AG04450 (cell line): ENCODE results near the gene APBA3. TPM values are rescaled to one million over a fixed set of nuclear protein-coding genes. Genes with fewer than 3 reads are reported as not detected.

ENCODE experiments used
- CTCF ChIA-PET: fragments of 300-600, 350-600 bp; formaldehyde crosslinking; extraction: SDS; loops from one replicate; lab custom pipeline; 2022; ENCODE audit warnings: antibody characterized with exemption, inconsistent platforms; lab: Charles Lee
- POLR2A ChIA-PET: fragments of 350-600 bp; formaldehyde crosslinking; extraction: SDS; loops from one replicate; lab custom pipeline; 2021; ENCODE audit warnings: antibody characterized with exemption, inconsistent platforms; lab: Yijun Ruan, JAX
- DNase-seq: peaks from one replicate; pipeline ENCODE4 v3.0.0-alpha.2; 2011; ENCODE audit warnings: low read depth, low spot score
- H3K27ac ChIP-seq: one replicate; pipeline ENCODE4 v1.5.1; 2012; ENCODE audit warnings: low read depth, low read length, control low read depth
- H3K27me3 ChIP-seq: one replicate; pipeline ENCODE4 v1.6.0; 2012; ENCODE audit warnings: low read length; ENCODE audit not compliant: control insufficient read depth, insufficient read depth
- H3K4me3 ChIP-seq: 2 replicates; pipeline ENCODE4 v1.5.1; 2011; ENCODE audit warnings: mild to moderate bottlenecking, low read depth, low read length, control low read depth
- H3K9me3 ChIP-seq: 2 replicates; pipeline ENCODE4 v1.5.1; 2012; ENCODE audit warnings: low read length; ENCODE audit not compliant: control insufficient read depth, insufficient read depth
- polyA plus RNA-seq: library from polyadenylated mRNA; depleted of rRNA; stranded (reverse); fragments of >200 nt; gene quantifications from 2 replicates; pipeline ENCODE4 v1.2.3, GENCODE V29; 2011; rRNA removed
- small RNA-seq: library from RNA; depleted of rRNA; stranded (forward); fragments of <200 nt; gene quantifications from one replicate; pipeline ENCODE3, GENCODE V24; 2012; ENCODE audit warnings: low read depth; ENCODE audit not compliant: insufficient read length
- TF ChIP-seq, protein P1 (sequence below): IDR thresholded peaks from 2 replicates; pipeline ENCODE4 v1.5.1; 2011; ENCODE audit warnings: low read depth, low read length, control low read depth, inconsistent platforms

Gene APBA3
- polyA plus RNA-seq, 1 experiment, result 5.4 TPM

DNA sequence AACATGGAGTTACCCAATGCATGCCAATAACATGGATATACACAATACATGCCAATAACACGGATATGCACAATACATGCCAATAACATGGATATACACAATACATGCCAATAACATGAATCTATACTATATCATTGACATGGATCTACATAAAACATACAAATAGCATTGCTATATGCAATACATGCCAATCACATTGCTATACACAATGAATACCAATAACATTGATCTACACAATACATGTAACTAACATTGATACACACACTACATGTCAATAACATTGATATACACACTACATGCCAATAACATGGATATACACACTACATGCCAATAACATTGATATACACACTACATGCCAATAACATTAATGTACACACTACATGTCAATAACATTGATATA lies 60.3 kb downstream of the APBA3 start:
- ChIA-PET POLR2A (no interaction called here), CTCF (interaction anchor here (0.7 to 1.6 kb wide), 2 partner anchors 30 to 36 kb away, joined by 4 to 6 read pairs; no protein-coding TSS in a partner anchor)
- TF ChIP-seq, protein P1, sequence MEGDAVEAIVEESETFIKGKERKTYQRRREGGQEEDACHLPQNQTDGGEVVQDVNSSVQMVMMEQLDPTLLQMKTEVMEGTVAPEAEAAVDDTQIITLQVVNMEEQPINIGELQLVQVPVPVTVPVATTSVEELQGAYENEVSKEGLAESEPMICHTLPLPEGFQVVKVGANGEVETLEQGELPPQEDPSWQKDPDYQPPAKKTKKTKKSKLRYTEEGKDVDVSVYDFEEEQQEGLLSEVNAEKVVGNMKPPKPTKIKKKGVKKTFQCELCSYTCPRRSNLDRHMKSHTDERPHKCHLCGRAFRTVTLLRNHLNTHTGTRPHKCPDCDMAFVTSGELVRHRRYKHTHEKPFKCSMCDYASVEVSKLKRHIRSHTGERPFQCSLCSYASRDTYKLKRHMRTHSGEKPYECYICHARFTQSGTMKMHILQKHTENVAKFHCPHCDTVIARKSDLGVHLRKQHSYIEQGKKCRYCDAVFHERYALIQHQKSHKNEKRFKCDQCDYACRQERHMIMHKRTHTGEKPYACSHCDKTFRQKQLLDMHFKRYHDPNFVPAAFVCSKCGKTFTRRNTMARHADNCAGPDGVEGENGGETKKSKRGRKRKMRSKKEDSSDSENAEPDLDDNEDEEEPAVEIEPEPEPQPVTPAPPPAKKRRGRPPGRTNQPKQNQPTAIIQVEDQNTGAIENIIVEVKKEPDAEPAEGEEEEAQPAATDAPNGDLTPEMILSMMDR, result no peak
- Histone ChIP-seq H3K9me3 (no peaks in the 10 kb centered on the region; the same call in 1 of the 2 replicates), H3K4me3 (no peak overlapping the region), H3K27ac (no peak overlapping the region), H3K27me3 (no peaks in the 10 kb centered on the region)
- DNase-seq, result no peak

Small RNAs within 50 kb of the gene (small RNA-seq; reads per million reads assigned to genes)
- gene AC005777.1, result not detected

Other genes starting within 250 kb of the APBA3 start
- not detected in 2 replicates for gene TEKTIP1, start 222.5 kb downstream of the APBA3 start, polyA plus RNA-seq
- 23.7 and 34.7 TPM in 2 replicates for gene MFSD12, start 204.1 kb downstream of the APBA3 start, polyA plus RNA-seq
- 30.5 and 36.8 TPM in 2 replicates for gene HMG20B, start 188.7 kb downstream of the APBA3 start, polyA plus RNA-seq
- 0.30 and 0.41 TPM in 2 replicates for gene GIPC3, start 176.2 kb downstream of the APBA3 start, polyA plus RNA-seq
- 0.84 and 0.99 TPM in 2 replicates for gene TBXA2R, start 154.8 kb downstream of the APBA3 start, polyA plus RNA-seq
- 9.3 and 11.2 TPM in 2 replicates for gene CACTIN, start 134.9 kb downstream of the APBA3 start, polyA plus RNA-seq
- gene PIP5K1C, start 61.2 kb downstream of the APBA3 start, polyA plus RNA-seq, result 10.3 and 17.2 TPM in 2 replicates
- gene TJP3, start 53.3 kb downstream of the APBA3 start, polyA plus RNA-seq, result not detected in 2 replicates
- 31.2 and 36.9 TPM in 2 replicates for gene MRPL54, start 990 bp upstream of the APBA3 start, polyA plus RNA-seq
- not detected in 2 replicates for gene RAX2, start 10.5 kb upstream of the APBA3 start, polyA plus RNA-seq
- not detected in 2 replicates for gene MATK, start 24.7 kb upstream of the APBA3 start, polyA plus RNA-seq
- not detected in 2 replicates for gene ZFR2, start 107.3 kb upstream of the APBA3 start, polyA plus RNA-seq
- gene ATCAY, start 119.0 kb upstream of the APBA3 start, polyA plus RNA-seq, result 0.09 and 0.30 TPM in 2 replicates
- gene NMRK2, start 171.4 kb upstream of the APBA3 start, polyA plus RNA-seq, result not detected in 2 replicates
- 105 and 149 TPM in 2 replicates for gene DAPK3, start 209.4 kb upstream of the APBA3 start, polyA plus RNA-seq
- gene EEF2, start 223.8 kb upstream of the APBA3 start, polyA plus RNA-seq, result 1,648 and 1,697 TPM in 2 replicates
- 9.0 and 12.0 TPM in 2 replicates for gene PIAS4, start 246.0 kb upstream of the APBA3 start, polyA plus RNA-seq